Osteocyte (in vitro differentiated cells): ENCODE measurements around the gene NRXN2. TPM values are rescaled to one million over a fixed set of nuclear protein-coding genes. Genes with fewer than 3 reads are reported as not detected.

Source experiments
- DNase-seq: peaks from one replicate; pipeline ENCODE4 v3.0.0; 2021; ENCODE audit warnings: mixed read lengths; ENCODE audit not compliant: unreplicated experiment; ENCODE audit errors: extremely low spot score
- H3K27ac Mint-ChIP-seq: one replicate; pipeline ENCODE4 v1.8.0; 2021; ENCODE audit warnings: mild to moderate bottlenecking, mixed read lengths; ENCODE audit not compliant: unreplicated experiment
- H3K27me3 Mint-ChIP-seq: one replicate; pipeline ENCODE4 v1.8.0; 2021; ENCODE audit warnings: mixed read lengths; ENCODE audit not compliant: unreplicated experiment
- H3K36me3 Mint-ChIP-seq: one replicate; pipeline ENCODE4 v1.8.0; 2021; ENCODE audit warnings: mixed read lengths; ENCODE audit not compliant: unreplicated experiment
- H3K4me1 Mint-ChIP-seq: one replicate; pipeline ENCODE4 v1.8.0; 2021; ENCODE audit warnings: mixed read lengths; ENCODE audit not compliant: unreplicated experiment
- H3K4me3 Mint-ChIP-seq: one replicate; pipeline ENCODE4 v1.8.0; 2021; ENCODE audit warnings: mild to moderate bottlenecking, moderate library complexity, mixed read lengths; ENCODE audit not compliant: unreplicated experiment
- H3K9me3 Mint-ChIP-seq: one replicate; pipeline ENCODE4 v1.8.0; 2021; ENCODE audit warnings: mixed read lengths; ENCODE audit not compliant: unreplicated experiment
- CTCF ChIP-seq: fragments of 200-600 bp; sonication (generic); IDR thresholded peaks from 2 replicates; pipeline ENCODE4 v1.5.0; 2021; ENCODE audit warnings: antibody characterized with exemption, mild to moderate bottlenecking, moderate library complexity
- total RNA-seq: library from RNA; stranded (reverse); gene quantifications from 2 replicates; pipeline ENCODE4 v1.2.1, GENCODE V29; 2021

Gene NRXN2
- total RNA-seq, 1 donor from 2014 or later: 2.6 TPM

GRCh38 chr11:64586366-64586765 lies 136.6 kb downstream of the NRXN2 start:
- no peak for DNase-seq
- no peak for TF ChIP-seq CTCF
- Mint-ChIP-seq H3K27me3 (peaks cover 18% of the 10 kb centered on the region), H3K27ac (no peak overlapping the region), H3K36me3 (no peaks in the 10 kb centered on the region), H3K9me3 (peaks cover 4% of the 10 kb centered on the region), H3K4me1 (no peaks in the 10 kb centered on the region), H3K4me3 (no peak overlapping the region)

- H3K4me3 Mint-ChIP-seq: no peak overlapping the region
- H3K9me3 Mint-ChIP-seq: peaks cover 4% of the 10 kb centered on the region
- DNase-seq: no peak
- H3K36me3 Mint-ChIP-seq: no peaks in the 10 kb centered on the region
- H3K27me3 Mint-ChIP-seq: peaks cover 18% of the 10 kb centered on the region
- H3K4me1 Mint-ChIP-seq: no peaks in the 10 kb centered on the region
- TF ChIP-seq CTCF: no peak
- H3K27ac Mint-ChIP-seq: no peak overlapping the region
Observed at GRCh38 chr11:64585150-64585549, 137.8 kb downstream of the NRXN2 start.

GRCh38 chr11:64583296-64584262 lies 139.4 kb downstream of the NRXN2 start:
- no peaks in the 10 kb centered on the region for H3K4me1 Mint-ChIP-seq
- H3K27ac Mint-ChIP-seq: no peak overlapping the region
- peaks cover 2% of the 10 kb centered on the region for H3K9me3 Mint-ChIP-seq
- DNase-seq: no peak
- no peak for TF ChIP-seq CTCF
- no peak overlapping the region for H3K4me3 Mint-ChIP-seq
- H3K36me3 Mint-ChIP-seq: no peaks in the 10 kb centered on the region
- peaks cover 21% of the 10 kb centered on the region for H3K27me3 Mint-ChIP-seq

GRCh38 chr11:64582885-64583284 lies 140.1 kb downstream of the NRXN2 start:
- no peaks in the 10 kb centered on the region for H3K4me1 Mint-ChIP-seq
- TF ChIP-seq CTCF: no peak
- no peak overlapping the region for H3K4me3 Mint-ChIP-seq
- no peak overlapping the region for H3K27ac Mint-ChIP-seq
- DNase-seq: no peak
- H3K9me3 Mint-ChIP-seq: no peaks in the 10 kb centered on the region
- peaks cover 20% of the 10 kb centered on the region for H3K27me3 Mint-ChIP-seq
- H3K36me3 Mint-ChIP-seq: no peaks in the 10 kb centered on the region

- no peaks in the 10 kb centered on the region for H3K36me3 Mint-ChIP-seq
- H3K4me1 Mint-ChIP-seq: no peaks in the 10 kb centered on the region
- no peak for TF ChIP-seq CTCF
- no peaks in the 10 kb centered on the region for H3K9me3 Mint-ChIP-seq
- no peak for DNase-seq
- H3K4me3 Mint-ChIP-seq: no peak overlapping the region
- H3K27me3 Mint-ChIP-seq: peaks cover 19% of the 10 kb centered on the region
- H3K27ac Mint-ChIP-seq: no peak overlapping the region
Observed at GRCh38 chr11:64581057-64581523, 141.9 kb downstream of the NRXN2 start.
